GM12872 (cell line): ENCODE measurements around the gene TXNL4B.

ENCODE experiments used
- CTCF ChIP-seq: IDR thresholded peaks from 3 replicates; pipeline ENCODE4 v1.5.1; 2011; ENCODE audit warnings: low read depth, mild to moderate bottlenecking, low read length, moderate library complexity; ENCODE audit not compliant: insufficient read depth

TXNL4B gene

GRCh38 chr16:72131036-72131435 is 37.6 kb upstream of the TXNL4B start:
- TF ChIP-seq CTCF: no peak

GRCh38 chr16:72129976-72130656 is 36.7 kb upstream of the TXNL4B start:
- no peak for TF ChIP-seq CTCF

- TF ChIP-seq CTCF: no peak
Measured at GRCh38 chr16:72128701-72129100, 35.3 kb upstream of the TXNL4B start.

GRCh38 chr16:72126429-72126765 is 33.0 kb upstream of the TXNL4B start:
- TF ChIP-seq CTCF: no peak

GRCh38 chr16:72125635-72126428 is 32.4 kb upstream of the TXNL4B start:
- no peak for TF ChIP-seq CTCF

- TF ChIP-seq CTCF: peak; percentile 86
Measured at GRCh38 chr16:72124761-72125634, 31.6 kb upstream of the TXNL4B start.

GRCh38 chr16:72124148-72124547 is 30.7 kb upstream of the TXNL4B start:
- no peak for TF ChIP-seq CTCF
